PC-9 (cell line): Measurements from ENCODE around the gene METTL26. TPM values are rescaled to one million over a fixed set of nuclear protein-coding genes. Genes with fewer than 3 reads are reported as not detected.

Source experiments
- BruUV-seq: library from RNA; stranded (reverse); fragments of 400-500 nt; replicated peaks from 2 replicates; lab custom pipeline; 2021; lab: Mats Ljungman, UMichigan
- CTCF ChIA-PET: fragments of 300-600 bp; sonication (Branson Sonifier 250); formaldehyde crosslinking; loops from one replicate; lab custom pipeline; 2022; ENCODE audit warnings: antibody characterized with exemption; lab: Charles Lee
- POLR2A ChIA-PET: fragments of 300-600 bp; sonication (Branson Sonifier 250); formaldehyde crosslinking; loops from one replicate; lab custom pipeline; 2022; ENCODE audit warnings: antibody characterized with exemption; ENCODE audit not compliant: unreplicated experiment; lab: Charles Lee
- DNase-seq, 2 experiments: peaks; one replicate each; pipeline versions ENCODE4 v3.0.0 to v3.0.0-alpha.2; 2015 to 2022; ENCODE audit warnings: mixed read lengths in 1 of 2
- H2AFZ ChIP-seq: fragments of 200-600 bp; sonication (generic); 2 replicates; pipeline ENCODE4 v1.8.1; 2017; ENCODE audit warnings: antibody characterized with exemption
- H3F3A ChIP-seq: fragments of 200-600 bp; sonication (generic); 2 replicates; pipeline ENCODE4 v1.8.1; 2017; ENCODE audit warnings: antibody characterized with exemption, mild to moderate bottlenecking, low read depth; ENCODE audit not compliant: insufficient read depth
- H3K27ac ChIP-seq: fragments of 200-600 bp; sonication (generic); 2 replicates; pipeline ENCODE4 v1.6.1; 2016; ENCODE audit warnings: mixed run types
- H3K27me3 ChIP-seq: fragments of 200-600 bp; sonication (generic); 2 replicates; pipeline ENCODE4 v1.6.1; 2016; ENCODE audit warnings: low read depth, mixed run types; ENCODE audit not compliant: insufficient read depth
- H3K36me3 ChIP-seq: fragments of 200-600 bp; sonication (generic); 2 replicates; pipeline ENCODE4 v1.6.1; 2016; ENCODE audit warnings: low read depth, mixed run types
- H3K4me1 ChIP-seq: fragments of 200-600 bp; sonication (generic); replicated peaks from 2 replicates; pipeline ENCODE4 v1.6.1; 2016; ENCODE audit warnings: mixed run types; ENCODE audit not compliant: insufficient read depth
- H3K4me2 ChIP-seq: fragments of 200-600 bp; sonication (generic); 2 replicates; pipeline ENCODE4 v1.6.1; 2017; ENCODE audit warnings: mixed run types
- H3K4me3 ChIP-seq: fragments of 200-600 bp; sonication (generic); 2 replicates; pipeline ENCODE4 v1.6.1; 2016; ENCODE audit warnings: mixed run types
- H3K79me2 ChIP-seq: fragments of 200-600 bp; sonication (generic); 2 replicates; pipeline ENCODE4 v1.6.1; 2017; ENCODE audit warnings: low read depth, mixed run types
- H3K9me2 ChIP-seq: fragments of 200-600 bp; sonication (generic); 2 replicates; pipeline ENCODE4 v1.8.1; 2017; ENCODE audit warnings: mild to moderate bottlenecking; ENCODE audit not compliant: insufficient read depth
- H3K9me3 ChIP-seq: fragments of 200-600 bp; sonication (generic); 2 replicates; pipeline ENCODE4 v1.8.1; 2016; ENCODE audit warnings: low read depth; ENCODE audit not compliant: insufficient read depth
- H4K20me1 ChIP-seq: fragments of 200-600 bp; sonication (generic); 2 replicates; pipeline ENCODE4 v1.8.1; 2017; ENCODE audit not compliant: insufficient read depth
- EZH2 ChIP-seq: fragments of 200-600 bp; sonication (generic); IDR thresholded peaks from 2 replicates; pipeline ENCODE4 v1.8.0; 2017; ENCODE audit warnings: antibody characterized with exemption, low read depth
- intact Hi-C: fragments of 100-400 bp; cut with micrococcal nuclease; formaldehyde crosslinking; loops from one replicate; pipeline ENCODE4 v1.10.0; 2022; ENCODE audit not compliant: unreplicated experiment
- total RNA-seq: library from RNA; stranded (reverse); gene quantifications from 2 replicates; pipeline ENCODE4 v1.2.3, GENCODE V29; 2021
- TF ChIP-seq, protein P1 (sequence below): fragments of 200-600 bp; sonication (generic); conservative IDR thresholded peaks from 2 replicates; pipeline ENCODE4 v1.6.1; 2017; ENCODE audit warnings: mixed run types, antibody characterized with exemption, mild to moderate bottlenecking, moderate library complexity

Gene METTL26
- total RNA-seq, 1 experiment from 2014 or later: 144 TPM

DNA sequence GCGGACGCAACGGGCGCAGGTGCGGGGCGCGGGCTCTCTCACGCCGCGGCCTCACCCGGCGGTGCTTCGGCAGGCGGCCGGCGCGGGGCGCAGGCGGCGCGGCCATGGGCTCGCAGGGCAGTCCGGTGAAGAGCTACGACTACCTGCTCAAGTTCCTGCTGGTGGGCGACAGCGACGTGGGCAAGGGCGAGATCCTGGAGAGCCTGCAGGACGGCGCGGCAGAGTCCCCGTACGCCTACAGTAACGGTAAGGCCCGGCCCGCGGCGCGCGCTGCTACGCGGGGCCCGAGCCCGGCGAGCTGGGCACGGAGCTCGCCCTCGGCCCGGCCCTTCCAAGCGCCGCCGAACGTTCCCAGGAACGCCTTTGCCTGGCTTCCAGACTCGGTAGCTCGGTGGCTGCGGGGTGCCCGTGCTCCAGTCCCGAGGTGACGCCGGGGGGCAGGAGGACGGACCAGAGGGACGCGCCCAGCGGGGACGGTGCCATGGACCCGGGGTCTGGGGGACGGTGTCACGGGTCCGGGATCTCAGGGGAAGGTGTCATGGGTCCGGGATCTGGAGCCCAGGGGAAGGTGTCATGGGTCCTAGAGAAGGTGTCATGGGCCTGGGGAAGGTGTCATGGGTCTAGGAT is 45.8 kb downstream of the METTL26 start:
- 0 out of 2 replicates have a peak overlapping the region, but pooled peaks have one; percentile 75 for H2AFZ ChIP-seq
- ChIA-PET POLR2A (interaction anchor here (0.6 to 0.7 kb wide), 3 partner anchors 32 to 92 kb away, joined by 3 to 4 read pairs (median 3); no protein-coding TSS in a partner anchor), CTCF (no interaction called here)
- peak overlapping the region; percentile 99 for H3K4me2 ChIP-seq
- peaks cover 60% of the 10 kb centered on the region for H3K79me2 ChIP-seq
- peaks cover 35% of the 10 kb centered on the region for H3F3A ChIP-seq
- no peaks in the 10 kb centered on the region for H3K9me3 ChIP-seq
- intact Hi-C loops: no loop called here
- H3K4me1 ChIP-seq: peaks cover 46% of the 10 kb centered on the region
- H3K36me3 ChIP-seq: no peaks in the 10 kb centered on the region
- peaks cover 35% of the 10 kb centered on the region for H4K20me1 ChIP-seq
- H3K4me3 ChIP-seq: peak overlapping the region; percentile 81
- BruUV-seq: no TSS peak
- DNase-seq: peak in 1 of 2 experiments; percentile 38
- no peak overlapping the region for H3K27ac ChIP-seq
- no peaks in the 10 kb centered on the region for H3K27me3 ChIP-seq
- H3K9me2 ChIP-seq: no peaks in the 10 kb centered on the region
- TF ChIP-seq EZH2: no peak
- TF ChIP-seq, protein P1, sequence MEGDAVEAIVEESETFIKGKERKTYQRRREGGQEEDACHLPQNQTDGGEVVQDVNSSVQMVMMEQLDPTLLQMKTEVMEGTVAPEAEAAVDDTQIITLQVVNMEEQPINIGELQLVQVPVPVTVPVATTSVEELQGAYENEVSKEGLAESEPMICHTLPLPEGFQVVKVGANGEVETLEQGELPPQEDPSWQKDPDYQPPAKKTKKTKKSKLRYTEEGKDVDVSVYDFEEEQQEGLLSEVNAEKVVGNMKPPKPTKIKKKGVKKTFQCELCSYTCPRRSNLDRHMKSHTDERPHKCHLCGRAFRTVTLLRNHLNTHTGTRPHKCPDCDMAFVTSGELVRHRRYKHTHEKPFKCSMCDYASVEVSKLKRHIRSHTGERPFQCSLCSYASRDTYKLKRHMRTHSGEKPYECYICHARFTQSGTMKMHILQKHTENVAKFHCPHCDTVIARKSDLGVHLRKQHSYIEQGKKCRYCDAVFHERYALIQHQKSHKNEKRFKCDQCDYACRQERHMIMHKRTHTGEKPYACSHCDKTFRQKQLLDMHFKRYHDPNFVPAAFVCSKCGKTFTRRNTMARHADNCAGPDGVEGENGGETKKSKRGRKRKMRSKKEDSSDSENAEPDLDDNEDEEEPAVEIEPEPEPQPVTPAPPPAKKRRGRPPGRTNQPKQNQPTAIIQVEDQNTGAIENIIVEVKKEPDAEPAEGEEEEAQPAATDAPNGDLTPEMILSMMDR: no peak

DNA sequence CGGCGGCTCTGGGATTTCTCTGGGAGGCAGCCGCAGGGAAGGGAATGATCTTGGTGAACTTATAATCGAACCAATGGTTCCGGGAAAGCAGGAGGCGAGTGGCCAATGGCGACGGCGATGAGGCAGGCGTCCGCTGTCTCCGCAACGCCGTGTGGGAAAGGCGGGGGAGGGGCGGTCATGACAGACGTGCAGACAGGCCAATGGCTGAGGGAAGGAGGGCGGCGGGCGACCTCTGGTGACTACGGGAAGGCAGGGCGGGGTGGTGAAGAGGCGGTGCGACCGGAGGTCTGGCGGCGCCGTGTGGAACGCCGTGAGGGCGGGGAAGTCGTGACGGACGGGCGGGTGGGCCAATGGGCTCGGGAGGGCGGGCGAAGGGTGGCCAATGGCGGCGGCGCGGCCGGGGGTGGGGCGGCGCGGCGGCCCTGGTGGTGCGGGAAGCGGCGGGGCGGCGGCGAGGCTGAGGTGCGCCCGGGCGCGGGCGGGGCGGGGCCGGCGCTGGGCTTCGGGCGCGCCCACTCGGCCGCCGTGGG is 46.4 kb downstream of the METTL26 start, which contains the start of gene RAB40C:
Gene RAB40C (plus strand): TSS at position 409 of the 530 bp plus-strand sequence. CDS start 226 bp downstream, outside the sequence.
- no peaks in the 10 kb centered on the region for H3K27me3 ChIP-seq
- H3K27ac ChIP-seq: peak within 1 kb of the TSS; percentile 78
- H3K4me2 ChIP-seq: peak within 1 kb of the TSS; percentile 99
- POLR2A ChIA-PET: interaction anchor here (0.5 to 0.7 kb wide), 2 partner anchors 32 to 94 kb away, joined by 4 to 6 read pairs; no protein-coding TSS in a partner anchor
- DNase-seq: peak; percentile 88 to 99
- CTCF ChIA-PET: no interaction called here
- H3K79me2 ChIP-seq: peaks cover 54% of the 10 kb centered on the region
- H3K9me3 ChIP-seq: no peaks in the 10 kb centered on the region
- BruUV-seq: no TSS peak
- no peaks in the 10 kb centered on the region for H3K36me3 ChIP-seq
- H2AFZ ChIP-seq: peak within 1 kb of the TSS; percentile 80
- H3F3A ChIP-seq: peaks cover 35% of the 10 kb centered on the region
- peak within 1 kb of the TSS; percentile 81 for H3K4me3 ChIP-seq
- intact Hi-C loops: loop anchor here (2.0 kb wide), 1 partner anchor 55 kb away; no protein-coding TSS in a partner anchor
- peaks cover 46% of the 10 kb centered on the region for H3K4me1 ChIP-seq
- TF ChIP-seq, protein P1: no peak; the same call in 1 of the 2 replicates
- TF ChIP-seq EZH2: no peak
- peaks cover 32% of the 10 kb centered on the region for H4K20me1 ChIP-seq
- H3K9me2 ChIP-seq: no peaks in the 10 kb centered on the region

DNA sequence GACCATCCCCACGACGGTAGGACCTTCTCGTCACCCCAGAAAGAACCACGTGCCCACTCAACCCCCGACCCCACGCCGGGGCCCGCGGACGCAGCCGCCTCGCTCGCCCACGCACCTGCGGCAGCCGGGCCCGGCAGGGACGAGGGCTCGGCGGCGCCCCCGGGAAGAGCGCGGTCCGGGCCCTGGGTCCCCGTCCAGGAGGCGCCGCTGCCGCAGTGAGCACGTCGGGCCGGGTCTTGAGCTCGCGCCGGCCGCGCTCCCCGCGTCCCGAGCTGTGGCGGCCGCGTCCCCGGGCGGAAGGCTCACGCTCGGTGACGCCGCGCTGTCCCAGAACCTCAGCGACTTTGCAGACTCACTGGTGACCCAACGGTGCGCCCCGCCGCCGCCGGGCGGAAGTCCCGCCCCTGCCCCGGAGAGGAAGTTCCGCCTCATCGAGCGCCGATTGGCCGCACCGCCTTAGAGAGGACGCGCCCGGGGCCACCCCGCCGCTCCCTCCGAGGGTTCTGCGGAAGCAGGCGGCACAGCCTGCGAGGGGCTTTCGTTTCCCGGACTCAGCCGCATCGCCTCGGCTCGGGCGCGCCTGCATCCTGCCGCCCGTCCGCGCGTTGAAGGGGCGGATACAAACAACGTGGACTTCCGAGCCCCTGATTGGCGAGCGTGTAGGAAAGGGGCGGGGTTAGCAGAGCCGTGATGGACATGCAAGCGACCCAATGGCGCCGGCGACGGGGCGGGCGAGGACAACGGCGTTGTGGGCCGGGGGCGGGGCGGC is 47.0 kb downstream of the METTL26 start:
- POLR2A ChIA-PET: interaction anchor here (0.5 to 0.6 kb wide), 3 partner anchors 61 to 187 kb away, joined by 3 to 6 read pairs (median 3); no protein-coding TSS in a partner anchor

More for the DNA sequence above, 47.0 kb downstream of the METTL26 start:
- Histone ChIP-seq H3K27ac (peak overlapping the region; percentile 78), H3K4me3 (peak overlapping the region; percentile 79), H4K20me1 (peaks cover 31% of the 10 kb centered on the region), H3K79me2 (peaks cover 47% of the 10 kb centered on the region), H3K4me2 (peak overlapping the region; percentile 84), H3K4me1 (peaks cover 41% of the 10 kb centered on the region), H3K9me3 (no peaks in the 10 kb centered on the region), H3K36me3 (no peaks in the 10 kb centered on the region), H3K27me3 (no peaks in the 10 kb centered on the region), H3K9me2 (no peaks in the 10 kb centered on the region), H3F3A (peaks cover 35% of the 10 kb centered on the region), H2AFZ (peak overlapping the region; percentile 80)
- DNase-seq: peak; percentile 84 to 98
- CTCF ChIA-PET: no interaction called here
- intact Hi-C loops: loop anchor here (2.0 kb wide), 1 partner anchor 54 kb away; no protein-coding TSS in a partner anchor
- BruUV-seq: no TSS peak
- TF ChIP-seq, protein P1: no peak
- TF ChIP-seq EZH2: no peak
